GM19452 (cell line): ENCODE results near the gene ZSCAN32.
A peak's percentile ranks its signal among the peaks of the same experiment; 100 is the strongest.

Source experiments
- ATAC-seq: cut with Tn5 transposase; IDR thresholded peaks from one replicate; pipeline ENCODE4 v1.9.1; 2021; ENCODE audit not compliant: unreplicated experiment

ZSCAN32 gene

DNA sequence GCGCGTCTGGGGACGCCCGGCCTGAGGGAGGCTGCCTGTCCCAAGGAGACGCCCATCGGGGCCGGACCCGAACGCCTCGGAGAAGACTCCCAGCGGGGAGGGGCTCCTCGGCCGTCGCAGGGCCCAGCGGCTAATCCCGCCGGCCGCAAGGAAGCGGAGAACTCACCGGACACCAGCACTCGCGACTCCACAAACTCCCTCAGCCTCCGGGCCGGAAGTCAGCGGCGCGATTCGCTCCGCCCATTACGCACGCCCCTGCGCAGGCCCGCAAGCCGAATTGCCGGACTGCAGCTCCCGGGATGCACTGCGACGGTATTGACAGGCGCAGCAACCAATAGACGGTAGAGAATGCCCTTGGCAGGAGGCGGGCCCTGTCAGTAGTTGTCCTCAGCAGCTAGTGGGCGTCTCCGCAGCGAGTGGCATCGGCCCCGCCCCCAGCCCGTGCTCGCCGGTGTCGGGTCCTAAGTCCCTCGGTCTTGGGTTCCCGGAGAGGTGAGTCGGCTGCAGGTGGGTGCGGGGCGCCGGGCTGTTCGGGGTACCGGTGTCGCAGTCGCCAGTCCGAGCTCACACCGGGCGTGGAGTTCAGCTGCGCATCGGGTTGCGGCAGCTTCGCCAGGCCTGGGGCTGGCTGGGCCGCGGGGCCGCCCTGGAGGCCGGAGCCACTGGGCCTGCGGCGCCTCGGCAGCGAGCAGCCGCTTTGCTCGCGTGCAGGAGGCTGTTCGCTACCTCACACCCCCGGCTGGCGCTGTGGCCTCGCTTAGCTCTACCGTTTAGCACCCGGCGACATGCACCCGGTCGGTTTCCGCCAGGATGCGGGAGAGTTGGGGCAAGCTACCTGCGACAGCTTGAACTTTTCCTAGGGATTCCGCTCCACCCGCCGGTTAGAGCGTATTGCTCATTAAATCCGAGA lies at the start of gene ZSCAN32, which contains the start of gene ZNF174:
ZSCAN32 (minus strand) TSS at position 226 of the 910 bp plus-strand sequence. CDS start 3,447 bp downstream, outside the sequence.
ZNF174 (plus strand) TSS at position 437 of the 910 bp plus-strand sequence. CDS start 790 bp downstream, outside the sequence.
- peak; percentile 97 for ATAC-seq

DNA sequence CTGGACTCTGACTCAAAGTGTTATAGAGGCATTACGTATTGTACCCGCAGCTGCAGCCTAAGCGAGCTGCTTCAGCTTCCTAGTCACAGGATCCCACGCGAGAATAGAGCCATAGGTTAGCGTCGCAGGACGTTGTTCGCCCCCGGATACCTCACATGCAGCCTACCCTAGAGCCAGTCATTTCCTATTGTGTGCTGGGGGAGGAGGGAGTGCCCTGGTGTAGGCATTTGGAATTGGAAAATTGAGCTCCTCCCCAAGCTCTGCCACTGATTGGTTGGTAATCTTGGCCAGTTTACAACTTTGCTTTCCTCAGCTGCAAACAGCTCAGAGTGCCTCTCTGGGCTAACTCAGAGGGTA lies 43.2 kb upstream of the ZSCAN32 start:
- peak; percentile 33 for ATAC-seq

DNA sequence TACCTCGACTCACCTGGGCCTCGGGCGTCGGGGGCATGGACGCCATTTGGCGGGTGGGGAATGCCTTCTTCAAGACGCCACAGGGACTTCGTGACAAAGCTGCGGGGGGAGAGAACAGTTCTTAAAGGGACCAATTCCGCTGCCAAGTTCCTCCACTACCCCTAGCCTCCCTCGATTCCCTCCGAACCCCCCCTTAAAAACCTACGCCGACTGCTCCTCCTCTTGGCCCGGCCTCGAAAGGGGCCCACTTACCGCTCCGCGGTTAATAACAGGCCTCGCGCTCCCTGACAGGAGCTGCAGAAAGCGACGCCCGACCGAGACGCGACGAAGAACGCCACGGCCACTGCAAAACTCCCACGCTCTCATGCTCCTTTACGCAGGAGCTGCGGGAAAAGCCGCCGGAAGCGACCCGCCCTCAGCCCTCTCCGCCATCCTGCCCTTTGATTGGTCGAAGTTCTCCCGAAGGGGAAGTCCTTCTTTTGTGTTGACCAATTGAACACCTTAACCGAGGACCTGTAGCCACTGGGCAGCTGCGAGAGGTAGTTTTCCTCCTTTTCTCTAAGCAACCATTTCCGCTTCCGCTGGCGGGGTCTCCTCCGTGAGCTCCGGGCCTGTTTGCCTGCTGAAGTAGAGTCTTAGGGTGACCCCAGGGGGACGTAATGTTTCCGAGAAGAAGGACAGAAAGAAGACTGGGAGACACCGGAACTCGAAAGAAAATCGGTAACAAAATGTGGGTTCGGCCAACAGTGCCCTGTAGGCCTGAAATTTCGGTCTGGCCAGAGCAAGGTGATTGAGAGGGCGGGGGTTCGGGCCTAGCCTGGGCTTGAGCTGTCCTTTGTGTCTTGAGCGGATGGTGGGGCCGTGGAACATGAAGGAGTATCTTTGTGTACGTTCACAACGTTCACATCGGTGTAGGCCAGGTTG lies 42.6 kb upstream of the ZSCAN32 start, which contains the start of the genes NAA60 and ZNF597:
NAA60 (plus strand) TSS at position 573 of the 924 bp plus-strand sequence. CDS start 32,548 bp downstream, outside the sequence.
ZNF597 (minus strand) TSS at position 397 of the 924 bp plus-strand sequence; CDS start at position 46, 351 bp downstream.
- peak; percentile 96 for ATAC-seq

DNA sequence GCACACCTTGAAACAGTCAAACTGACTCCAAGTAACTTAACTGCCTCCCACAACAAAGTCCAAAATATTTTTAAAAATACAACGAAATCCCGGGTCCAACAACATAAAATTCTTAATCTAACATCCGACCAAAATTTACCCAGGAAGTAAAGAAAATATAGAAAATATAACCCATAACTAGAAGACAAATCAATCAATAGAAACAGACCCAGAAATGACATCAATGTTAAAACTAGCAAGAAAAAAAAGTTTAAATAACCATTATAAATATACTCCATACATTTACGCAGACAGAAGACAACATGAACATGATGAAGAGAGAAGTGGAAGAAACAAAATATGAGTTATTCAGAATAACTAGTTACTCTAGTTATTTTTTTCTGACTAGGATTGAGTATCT lies 38.8 kb upstream of the ZSCAN32 start:
- no peak for ATAC-seq

DNA sequence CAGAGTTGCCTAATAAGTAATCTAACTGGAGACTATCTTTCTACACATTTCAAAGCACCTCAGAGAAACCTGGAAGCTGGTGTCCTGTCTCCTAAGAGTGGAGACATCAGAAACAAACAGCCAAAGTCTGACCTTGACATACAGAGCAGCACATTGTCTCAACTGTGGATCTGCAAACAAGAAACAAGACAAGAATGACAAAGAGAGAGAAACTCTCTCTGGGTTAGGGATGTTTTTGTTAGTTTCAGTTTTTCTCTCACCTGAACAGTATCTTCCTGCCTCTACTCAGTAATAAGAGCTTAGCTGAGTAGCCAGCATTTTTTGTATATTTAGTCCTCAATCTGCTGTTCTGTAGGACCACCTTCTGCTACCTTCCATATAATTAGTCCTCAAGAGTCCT lies 33.6 kb upstream of the ZSCAN32 start:
- ATAC-seq, result no peak

DNA sequence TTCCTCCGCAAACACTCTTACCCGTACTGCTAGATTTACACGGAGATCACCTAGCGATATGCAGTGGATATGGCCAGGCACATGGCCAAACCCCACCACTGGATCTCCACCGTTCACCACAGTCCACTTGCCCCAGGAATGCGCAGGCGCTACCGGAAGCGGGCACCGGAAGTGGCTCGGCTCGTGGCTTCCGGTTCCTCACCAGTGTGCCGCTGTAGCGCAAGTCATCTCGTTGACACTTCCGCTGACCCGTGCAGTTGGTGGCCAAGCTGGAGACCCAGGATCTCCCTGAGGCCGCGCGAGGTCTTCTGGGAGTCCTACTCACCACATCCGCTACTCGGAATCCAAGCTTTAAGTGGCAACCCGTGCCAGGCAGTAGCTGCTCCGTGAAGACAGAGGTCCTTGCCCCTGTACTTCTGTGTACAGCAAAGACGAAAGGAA lies 31.0 kb upstream of the ZSCAN32 start:
- ATAC-seq, result no peak

DNA sequence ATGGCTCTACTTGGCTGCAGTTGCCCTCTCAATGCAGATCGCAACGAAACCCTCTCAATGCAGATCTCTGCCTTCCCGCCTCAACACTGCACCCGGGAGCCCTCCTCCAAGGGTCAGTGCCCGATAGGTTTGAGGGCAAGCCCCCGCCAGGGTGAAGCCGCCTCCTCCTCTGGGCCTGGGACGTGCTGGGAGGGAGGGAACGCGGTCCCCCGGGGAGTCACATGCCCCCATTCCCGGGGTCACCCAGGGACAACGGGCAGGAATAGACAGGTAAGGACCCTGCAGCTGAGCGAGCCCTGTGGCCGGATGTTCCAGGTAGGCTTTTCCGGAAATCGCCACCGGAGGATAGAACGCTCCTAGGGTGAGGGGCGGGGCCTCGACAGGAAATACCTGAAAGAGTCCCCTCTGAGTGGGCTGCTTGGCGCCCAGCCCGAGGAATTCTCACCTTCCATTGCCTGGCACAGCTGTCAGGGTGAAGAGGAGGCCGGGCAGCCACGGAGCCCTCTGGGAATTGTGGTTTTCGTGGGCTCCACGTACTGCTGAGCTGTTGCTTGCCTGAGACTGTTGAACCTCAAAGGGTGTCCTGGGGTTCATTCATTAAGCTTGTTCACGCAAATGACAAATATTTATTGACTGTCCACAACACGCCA lies 13.1 kb upstream of the ZSCAN32 start:
- ATAC-seq, result no peak

DNA sequence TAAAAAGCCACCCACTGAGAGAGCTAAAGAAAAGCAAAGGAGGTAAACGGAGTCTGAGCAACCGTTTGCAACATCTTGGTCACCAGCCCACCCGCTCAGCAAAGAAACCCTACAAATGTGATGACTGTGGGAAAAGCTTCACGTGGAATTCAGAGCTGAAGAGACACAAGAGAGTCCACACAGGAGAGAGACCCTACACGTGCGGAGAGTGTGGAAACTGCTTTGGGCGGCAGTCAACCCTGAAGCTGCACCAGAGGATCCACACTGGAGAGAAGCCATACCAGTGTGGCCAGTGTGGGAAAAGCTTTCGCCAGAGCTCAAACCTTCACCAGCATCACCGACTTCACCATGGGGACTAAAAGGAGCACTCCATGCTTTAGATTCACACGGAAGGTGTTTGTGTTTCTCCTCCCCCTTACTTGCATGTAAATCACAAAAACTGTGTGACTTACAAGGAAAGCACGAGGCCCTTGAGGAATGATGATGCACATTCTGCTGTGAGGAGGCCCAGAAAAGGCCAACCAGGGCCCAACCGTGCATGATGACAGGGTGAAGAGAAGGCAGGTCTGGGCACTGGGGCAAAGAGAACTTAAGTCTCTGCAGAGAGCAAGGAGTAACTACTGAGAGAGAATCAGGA lies 7.9 kb upstream of the ZSCAN32 start:
- ATAC-seq, result no peak

DNA sequence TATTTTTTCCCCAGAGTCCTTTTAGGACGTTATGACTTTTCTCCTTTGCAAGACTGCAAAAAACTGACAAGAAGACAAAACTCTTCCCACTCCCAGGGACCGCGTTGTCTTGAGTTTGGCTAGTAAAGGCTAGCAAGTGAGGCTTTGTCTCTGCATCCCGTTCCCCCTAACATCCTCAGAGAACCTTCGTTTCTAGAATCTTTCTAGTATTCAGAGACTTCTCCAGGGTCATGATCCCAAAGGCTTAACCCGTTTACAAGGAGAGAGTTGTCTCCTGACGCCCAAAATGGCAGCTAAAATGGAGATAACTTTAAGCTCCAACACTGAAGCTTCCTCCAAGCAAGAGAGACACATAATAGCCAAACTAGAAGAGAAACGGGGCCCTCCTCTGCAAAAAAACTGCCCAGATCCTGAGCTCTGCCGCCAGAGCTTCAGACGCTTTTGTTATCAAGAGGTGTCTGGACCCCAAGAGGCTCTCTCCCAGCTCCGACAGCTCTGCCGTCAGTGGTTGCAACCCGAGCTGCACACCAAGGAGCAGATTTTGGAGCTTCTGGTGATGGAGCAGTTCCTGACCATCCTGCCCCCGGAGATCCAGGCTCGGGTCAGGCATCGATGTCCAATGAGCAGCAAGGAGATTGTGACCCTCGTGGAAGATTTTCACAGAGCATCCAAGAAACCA lies 1.1 kb upstream of the ZSCAN32 start:
- no peak for ATAC-seq

DNA sequence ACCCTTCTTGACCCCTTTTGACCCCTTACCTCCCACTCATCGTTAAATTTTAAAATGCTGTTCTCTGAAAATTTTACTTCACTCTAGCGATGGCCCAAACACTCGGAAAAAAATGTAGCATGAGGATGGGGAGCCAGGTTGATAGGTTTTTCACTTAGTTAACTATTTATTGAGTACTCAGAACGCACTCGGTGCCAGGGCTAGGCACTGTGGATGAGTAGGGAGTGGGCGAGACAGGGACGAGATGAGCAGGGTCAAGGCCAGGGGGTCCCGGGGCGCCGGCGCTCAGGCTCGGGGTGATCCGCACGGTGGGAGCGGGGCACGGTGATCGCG lies 392 bp downstream of the ZSCAN32 start:
- no peak for ATAC-seq

DNA sequence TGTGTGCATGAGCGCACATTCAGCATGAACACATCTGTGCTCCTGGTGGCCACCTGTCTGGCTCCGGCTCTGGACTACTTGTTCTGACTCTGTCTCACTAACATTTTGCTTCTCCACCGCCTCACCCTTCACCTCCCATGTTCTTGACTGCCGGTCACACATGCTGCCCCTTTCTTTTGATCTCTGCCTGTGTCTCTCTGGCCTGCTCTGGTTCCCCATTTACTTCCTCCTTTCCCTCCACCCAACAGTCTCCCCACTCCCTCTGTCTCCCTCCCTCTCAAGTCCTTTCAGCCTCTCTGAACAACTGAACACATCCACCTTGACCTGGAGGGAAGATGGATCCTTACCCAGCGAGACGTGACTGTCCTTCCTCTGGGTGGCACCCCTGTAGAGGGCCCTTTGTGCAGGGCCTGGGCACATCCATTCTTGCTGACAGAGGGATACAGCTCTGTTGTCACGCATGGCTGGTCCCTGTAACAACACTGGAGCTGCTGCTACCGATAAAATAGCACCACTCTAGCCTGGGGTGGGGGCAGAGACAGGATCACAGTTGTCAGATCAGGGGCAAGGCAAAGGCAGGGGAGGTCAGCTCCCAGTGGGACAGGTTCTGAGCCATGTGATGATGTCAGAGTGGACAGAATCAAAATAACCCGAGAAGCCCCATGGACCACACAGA lies 11.0 kb downstream of the ZSCAN32 start:
- ATAC-seq, result no peak

DNA sequence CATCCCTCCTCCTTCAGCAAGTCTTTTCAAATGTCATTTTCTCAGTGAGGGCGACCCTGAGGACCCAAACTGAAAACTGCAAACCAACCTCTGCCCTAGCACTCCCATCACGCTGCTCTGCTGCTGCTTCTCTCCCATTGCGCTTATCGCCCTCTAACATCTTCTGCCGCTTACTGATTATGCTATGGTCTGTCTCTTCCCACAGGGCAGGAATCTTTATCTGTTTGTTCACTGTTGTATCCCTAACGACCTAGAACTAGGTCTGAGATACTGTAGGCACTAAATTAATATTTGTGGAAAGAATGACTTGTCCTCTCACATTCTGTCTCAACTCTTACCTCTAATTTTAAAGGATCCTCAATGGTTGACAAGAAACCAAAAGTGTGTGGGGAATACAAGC lies 12.5 kb downstream of the ZSCAN32 start:
- no peak for ATAC-seq

DNA sequence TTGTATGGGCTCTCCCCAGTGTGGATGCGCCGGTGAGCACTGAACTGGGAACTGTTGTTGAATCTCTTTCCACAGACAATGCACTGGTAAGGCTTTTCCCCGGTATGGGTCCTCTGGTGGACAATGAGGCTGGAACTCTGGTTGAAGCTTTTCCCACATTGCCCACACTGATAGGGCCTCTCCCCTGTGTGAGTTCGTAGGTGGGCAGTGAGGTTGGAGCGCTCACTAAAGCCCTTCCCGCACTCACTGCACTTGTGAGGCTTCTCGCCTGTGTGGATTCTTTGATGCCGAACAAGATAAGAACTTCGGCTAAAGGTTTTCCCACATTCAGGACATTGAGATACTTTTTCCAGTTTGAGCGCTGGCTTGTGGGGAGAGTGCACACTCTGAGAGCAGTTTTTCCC lies 17.8 kb downstream of the ZSCAN32 start:
- ATAC-seq, result no peak

DNA sequence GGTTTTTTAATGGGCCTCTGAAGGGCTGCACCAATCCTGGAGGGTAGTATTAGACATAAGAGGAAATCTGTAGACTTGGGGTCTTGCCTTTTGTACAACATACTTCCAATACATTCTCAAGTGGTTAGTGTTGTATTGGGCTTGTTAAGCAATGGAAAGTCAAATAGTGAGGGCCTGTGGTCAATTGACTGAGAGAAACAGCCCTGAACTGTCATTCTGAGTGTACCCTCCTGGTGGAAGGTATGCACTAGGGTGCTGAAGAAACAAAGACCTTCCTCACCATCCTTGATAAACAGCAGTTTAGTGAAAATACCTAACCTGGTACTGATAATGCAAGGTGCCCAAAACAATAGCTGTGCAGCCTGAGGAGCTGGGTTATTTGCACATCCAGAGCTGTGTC lies 22.9 kb downstream of the ZSCAN32 start:
- ATAC-seq, result no peak

DNA sequence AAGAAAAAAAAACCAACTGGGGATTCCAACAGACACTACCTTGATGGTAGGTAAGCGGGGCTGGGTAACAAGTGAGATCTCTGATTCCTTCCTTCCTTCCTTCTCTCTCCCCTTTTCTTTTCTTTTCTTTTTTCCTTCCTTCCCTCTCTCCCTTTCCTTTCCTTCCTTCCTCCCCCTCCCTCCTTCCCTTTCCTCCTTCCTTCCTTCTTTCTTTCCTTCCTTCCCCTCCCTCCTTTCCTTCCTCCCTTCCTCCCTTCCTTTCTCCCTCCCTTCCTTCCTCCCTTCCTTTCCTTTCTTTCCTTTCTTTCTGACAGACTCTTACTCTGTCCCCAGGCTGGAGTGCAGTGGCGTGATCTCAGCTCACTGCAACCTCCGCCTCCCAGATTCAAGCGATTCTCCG lies 25.1 kb downstream of the ZSCAN32 start:
- ATAC-seq, result no peak

DNA sequence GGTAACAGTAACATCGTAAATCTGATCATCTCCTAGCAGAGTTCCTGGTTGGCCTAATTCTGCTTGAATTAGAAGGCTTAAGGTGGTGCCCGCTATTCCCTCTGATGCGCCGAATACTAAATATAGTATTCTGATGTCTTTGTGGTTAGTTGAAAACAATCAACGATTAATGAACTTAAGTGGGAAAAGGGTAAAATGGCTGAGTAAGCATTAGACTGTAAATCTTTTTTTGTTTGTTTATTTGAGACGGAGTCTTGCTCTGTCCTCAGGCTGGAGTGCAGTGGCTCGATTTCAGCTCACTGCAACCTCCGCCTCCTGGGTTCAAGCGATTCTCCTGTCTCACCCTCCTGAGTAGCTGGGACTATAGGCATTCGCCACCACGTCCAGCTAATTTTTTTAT lies 31.7 kb downstream of the ZSCAN32 start:
- no peak for ATAC-seq

DNA sequence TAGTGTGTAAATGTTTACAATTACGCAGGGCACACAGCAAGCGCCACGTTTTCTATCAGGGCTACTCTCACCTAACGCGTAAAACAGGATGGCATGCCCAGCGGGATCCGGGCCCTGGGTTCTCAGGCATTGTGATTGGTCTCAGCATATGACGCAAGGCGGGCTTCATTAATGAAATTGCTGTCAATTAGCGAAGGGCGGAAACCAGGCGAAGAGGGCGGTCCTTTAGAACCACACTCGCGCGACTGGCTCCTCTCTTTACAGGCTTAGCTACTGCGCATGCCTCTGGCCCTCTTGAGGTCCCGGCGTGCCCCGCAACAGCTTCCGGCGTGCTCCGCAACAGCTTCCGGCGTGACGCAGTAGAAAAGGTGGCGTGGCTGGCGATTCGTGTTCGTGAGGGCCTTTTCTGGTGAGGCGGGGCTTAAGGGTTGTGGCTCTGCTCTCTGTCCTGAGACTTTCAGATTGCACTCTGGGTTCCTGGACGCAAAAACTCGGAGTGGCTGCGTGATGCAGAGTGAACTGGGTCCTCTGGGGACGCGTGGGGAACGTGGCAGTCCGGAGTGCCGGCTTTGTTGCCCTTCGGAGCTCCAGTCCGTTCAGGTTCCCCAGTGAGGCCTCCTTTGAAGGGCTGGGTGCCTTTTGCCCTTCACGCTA lies 35.9 kb downstream of the ZSCAN32 start:
- no peak for ATAC-seq

DNA sequence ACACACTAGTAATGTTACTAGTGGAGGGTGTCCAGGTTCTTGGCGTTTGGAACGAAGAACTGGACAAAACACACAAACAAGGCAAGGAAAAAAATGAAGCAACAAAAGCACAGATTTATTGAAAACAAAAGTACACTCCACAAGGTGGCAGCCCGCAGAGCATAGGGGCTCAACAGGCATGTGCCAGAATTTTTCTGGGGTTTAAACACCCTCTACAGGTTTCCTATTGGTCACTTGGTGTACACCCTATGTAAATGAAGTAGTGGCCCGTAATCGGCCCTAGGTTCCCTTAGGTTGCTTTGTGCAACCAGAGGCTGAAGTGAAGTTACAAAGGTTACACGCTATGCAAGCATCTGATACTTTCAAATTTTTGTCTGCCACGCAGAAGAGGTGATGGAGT lies 37.0 kb downstream of the ZSCAN32 start:
- ATAC-seq, result no peak

DNA sequence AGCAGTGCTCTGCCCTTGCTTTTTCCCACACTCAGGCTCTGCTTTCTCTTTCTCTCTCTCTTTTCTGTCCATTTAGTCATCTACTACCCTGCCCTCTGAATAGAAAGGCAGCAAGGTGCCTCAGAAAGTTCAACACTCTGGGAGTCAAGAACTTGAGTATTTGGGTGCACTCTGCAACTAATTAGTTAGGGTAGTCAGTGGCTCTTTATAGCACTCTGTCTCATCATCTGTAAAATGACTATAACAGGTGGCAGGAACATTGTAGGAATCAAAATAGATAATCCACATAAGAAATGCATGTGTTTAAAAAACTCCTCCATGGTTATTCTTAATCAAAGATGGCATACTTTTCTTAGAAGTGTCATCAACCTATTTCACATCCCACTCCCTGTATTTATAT lies 37.9 kb downstream of the ZSCAN32 start:
- ATAC-seq, result no peak
